SK-N-MC (cell line): ENCODE results near the gene EPSTI1.

Experiments used
- EZH2 ChIP-seq: fragments of 200-600 bp; sonication (generic); IDR thresholded peaks from one replicate; pipeline ENCODE4 v1.6.1; 2017; ENCODE audit warnings: antibody characterized with exemption
- POLR2AphosphoS5 ChIP-seq: IDR thresholded peaks from 2 replicates; pipeline ENCODE4 v1.6.1; 2012; ENCODE audit warnings: mild to moderate bottlenecking, low read depth, low read length, borderline replicate concordance

GRCh38 chr13:42907745-42908144 is 84.3 kb downstream of the EPSTI1 start:
- no peak for TF ChIP-seq EZH2
- TF ChIP-seq POLR2AphosphoS5, result no peak
